ENCODE measurements around the gene VCP. TPM values are rescaled to one million over a fixed set of nuclear protein-coding genes. Genes with fewer than 3 reads are reported as not detected.

VCP gene
- 100 to 1,000 TPM; 161 to 180 TPM for total RNA-seq

DNA sequence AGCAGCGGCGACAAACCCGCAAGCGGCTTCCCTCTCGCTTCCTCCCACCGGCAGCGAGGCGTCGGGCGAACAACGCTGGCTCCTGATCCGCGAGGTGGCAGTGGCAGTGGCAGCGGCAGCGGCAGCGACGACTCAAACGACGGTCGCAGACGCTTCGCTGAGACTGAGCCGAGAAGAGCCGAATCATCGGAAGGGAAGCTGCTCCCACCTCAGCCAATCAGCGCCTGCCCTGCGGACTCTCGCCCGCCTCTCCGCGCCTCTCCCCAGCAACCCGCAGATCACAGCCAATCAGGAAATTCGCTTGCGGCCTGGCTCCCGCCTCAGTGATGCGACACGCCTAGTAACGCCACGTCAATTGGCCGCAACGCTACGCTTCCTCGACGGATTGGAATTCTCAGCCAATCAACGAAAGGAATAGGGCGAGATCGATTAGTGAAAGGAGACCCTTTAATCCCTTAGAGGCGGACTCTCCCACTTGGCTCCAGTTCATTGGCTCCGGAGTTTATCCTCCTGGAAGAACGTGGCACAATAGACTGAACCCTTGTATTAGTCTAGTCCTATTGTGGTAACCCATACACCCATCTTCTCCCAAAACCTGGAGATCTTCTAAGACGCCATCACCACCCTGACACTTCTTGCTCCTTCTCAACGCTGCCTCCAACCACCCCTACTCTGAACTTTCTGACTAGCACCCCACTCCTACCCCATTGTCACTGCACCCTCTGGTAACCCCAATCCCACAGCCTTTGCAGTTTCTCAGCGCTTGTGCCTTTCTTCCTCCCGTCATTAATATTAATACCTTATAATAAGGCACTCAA is at the start of gene VCP:
VCP (minus strand) TSS at position 165 of the 818 bp plus-strand sequence. CDS start 272 bp downstream, outside the sequence.
- peak; percentile 93 for TF ChIP-seq POLR2AphosphoS5 (IDR thresholded peaks at IDR 0.05)
- TF ChIP-seq, protein P1, sequence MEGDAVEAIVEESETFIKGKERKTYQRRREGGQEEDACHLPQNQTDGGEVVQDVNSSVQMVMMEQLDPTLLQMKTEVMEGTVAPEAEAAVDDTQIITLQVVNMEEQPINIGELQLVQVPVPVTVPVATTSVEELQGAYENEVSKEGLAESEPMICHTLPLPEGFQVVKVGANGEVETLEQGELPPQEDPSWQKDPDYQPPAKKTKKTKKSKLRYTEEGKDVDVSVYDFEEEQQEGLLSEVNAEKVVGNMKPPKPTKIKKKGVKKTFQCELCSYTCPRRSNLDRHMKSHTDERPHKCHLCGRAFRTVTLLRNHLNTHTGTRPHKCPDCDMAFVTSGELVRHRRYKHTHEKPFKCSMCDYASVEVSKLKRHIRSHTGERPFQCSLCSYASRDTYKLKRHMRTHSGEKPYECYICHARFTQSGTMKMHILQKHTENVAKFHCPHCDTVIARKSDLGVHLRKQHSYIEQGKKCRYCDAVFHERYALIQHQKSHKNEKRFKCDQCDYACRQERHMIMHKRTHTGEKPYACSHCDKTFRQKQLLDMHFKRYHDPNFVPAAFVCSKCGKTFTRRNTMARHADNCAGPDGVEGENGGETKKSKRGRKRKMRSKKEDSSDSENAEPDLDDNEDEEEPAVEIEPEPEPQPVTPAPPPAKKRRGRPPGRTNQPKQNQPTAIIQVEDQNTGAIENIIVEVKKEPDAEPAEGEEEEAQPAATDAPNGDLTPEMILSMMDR (IDR thresholded peaks at IDR 0.05), result no peak
- TF ChIP-seq POLR2A (IDR thresholded peaks at IDR 0.05), result peak; percentile 94
- H3K4me3 ChIP-seq, result peak within 1 kb of the TSS; percentile 96 to 97
- WGBS, result 5% methylated on average over 49 of the region's 54 CpGs
- intact Hi-C loops (cut with DNase I), result loop anchor here (2.0 kb wide), 1 partner anchor 82 kb away; no protein-coding TSS in a partner anchor
- peak within 1 kb of the TSS; percentile 97 to 99 for H3K27ac ChIP-seq
- H3K27me3 ChIP-seq (replicated peaks; ENCODE audit: insufficient read depth), result no peaks in the 10 kb centered on the region
- H3K36me3 ChIP-seq, result peaks cover 0 to 5% of the 10 kb centered on the region in 2 donors
- peaks cover 14% of the 10 kb centered on the region for H3K4me1 ChIP-seq (replicated peaks)
- DNase-seq (ENCODE audit: low spot score), result peak; percentile 99
- H3K9me3 ChIP-seq, result no peaks in the 10 kb centered on the region

- Histone ChIP-seq H3K36me3 (no peaks in the 10 kb centered on the region), H3K9me3 (no peaks in the 10 kb centered on the region), H3K4me3 (peak overlapping the region; percentile 45 to 49), H3K27ac (peak overlapping the region; percentile 87 to 89), H3K4me1 (replicated peaks) (peaks cover 15% of the 10 kb centered on the region), H3K27me3 (replicated peaks; ENCODE audit: insufficient read depth) (no peaks in the 10 kb centered on the region)
- peak; percentile 95 for DNase-seq (ENCODE audit: low spot score)
- 12% methylated on average over 30 of the region's 30 CpGs for WGBS
- TF ChIP-seq, protein P1 (IDR thresholded peaks at IDR 0.05), result peak; percentile 87 to 98 (median 94)
- TF ChIP-seq POLR2A (IDR thresholded peaks at IDR 0.05) (no peak), POLR2AphosphoS5 (IDR thresholded peaks at IDR 0.05) (peak; percentile 54)
- intact Hi-C loops (cut with DNase I), result loop anchor here (2.0 to 10.0 kb wide), 5 partner anchors 48 to 618 kb away; partner anchors contain the start of genes CREB3, TESK1, TLN1 and UNC13B
Measured at GRCh38 chr9:35116898-35117551, 44.6 kb upstream of the VCP start.

DNA sequence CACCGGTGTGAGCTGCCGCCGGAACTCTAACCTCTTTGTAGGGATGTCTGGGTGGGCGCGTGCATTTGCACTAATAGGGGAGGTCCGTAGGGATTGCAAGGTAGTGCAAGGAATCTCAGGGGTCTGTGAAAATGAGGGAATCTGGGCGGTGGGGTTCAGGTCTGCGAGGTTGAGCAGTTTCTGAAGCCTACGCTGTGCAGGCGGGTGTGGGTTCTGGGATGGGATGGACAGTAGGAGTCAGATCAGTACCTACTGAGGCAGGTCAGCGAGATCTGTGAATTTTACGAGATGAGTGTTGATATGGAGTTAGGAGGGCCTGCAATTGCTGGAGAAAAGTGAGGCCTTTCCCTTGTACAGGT is 44.1 kb upstream of the VCP start:
- Histone ChIP-seq H3K36me3 (no peaks in the 10 kb centered on the region), H3K27me3 (replicated peaks; ENCODE audit: insufficient read depth) (no peaks in the 10 kb centered on the region), H3K9me3 (no peaks in the 10 kb centered on the region), H3K27ac (peak overlapping the region; percentile 87 to 89), H3K4me1 (replicated peaks) (peaks cover 15% of the 10 kb centered on the region), H3K4me3 (peak overlapping the region; percentile 45 to 49)
- intact Hi-C loops (cut with DNase I), result loop anchor here (2.0 to 10.0 kb wide), 5 partner anchors 48 to 618 kb away; partner anchors contain the start of genes CREB3, TESK1, TLN1 and UNC13B
- no peak for DNase-seq (ENCODE audit: low spot score)
- 0% methylated on average over 12 of the region's 12 CpGs for WGBS
- TF ChIP-seq, protein P1 (IDR thresholded peaks at IDR 0.05), result no peak
- no peak for TF ChIP-seq POLR2AphosphoS5 (IDR thresholded peaks at IDR 0.05)
- no peak for TF ChIP-seq POLR2A (IDR thresholded peaks at IDR 0.05)

DNA sequence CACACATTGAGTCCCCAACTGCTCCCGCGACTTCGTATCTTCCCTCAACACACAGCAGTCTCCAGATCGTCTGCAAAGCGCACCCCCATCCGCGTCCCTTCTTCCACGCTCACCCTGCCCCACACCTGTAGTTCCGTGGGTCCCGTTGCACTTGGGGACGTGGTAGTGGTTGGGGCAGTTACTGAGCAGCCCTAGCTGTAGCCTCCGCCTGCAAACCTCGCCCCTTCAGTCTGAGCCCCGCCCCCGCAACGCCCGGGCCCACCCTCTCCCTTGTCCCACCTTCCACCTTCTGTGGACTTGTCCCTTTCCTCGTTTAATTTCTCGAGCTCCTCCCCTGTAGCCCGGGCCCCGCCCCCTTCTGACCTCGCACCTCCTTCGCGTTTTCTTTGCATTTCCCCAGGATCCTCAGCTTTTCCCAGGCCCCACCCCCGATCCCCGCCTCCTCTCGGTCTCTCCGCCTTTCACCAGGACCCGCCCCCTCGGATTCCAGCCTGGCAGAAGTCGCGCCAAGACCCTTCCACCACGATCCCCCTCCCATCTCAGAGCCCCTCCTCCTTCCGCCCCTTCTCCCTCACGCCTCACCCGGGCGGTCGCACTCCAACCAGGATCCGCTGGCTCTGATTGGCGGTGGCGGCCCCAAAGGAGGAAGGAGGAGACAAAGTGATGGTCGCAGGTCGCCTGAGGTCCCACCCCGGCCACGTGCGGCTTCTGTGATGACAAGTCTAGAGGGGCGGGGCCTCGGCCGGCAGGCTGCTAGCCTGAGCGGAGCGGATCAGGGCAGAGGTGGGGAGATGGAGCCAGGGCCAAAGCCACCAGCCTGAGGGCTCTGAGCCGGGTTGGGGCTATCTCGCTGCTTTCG is 43.5 kb upstream of the VCP start, which contains the start of gene ATOSB:
ATOSB (minus strand) TSS at position 183 of the 859 bp plus-strand sequence. CDS start 7,588 bp downstream, outside the sequence.
- H3K4me3 ChIP-seq, result peak within 1 kb of the TSS; percentile 45 to 49
- H3K9me3 ChIP-seq, result no peaks in the 10 kb centered on the region
- no peaks in the 10 kb centered on the region for H3K27me3 ChIP-seq (replicated peaks; ENCODE audit: insufficient read depth)
- H3K4me1 ChIP-seq (replicated peaks), result peaks cover 15% of the 10 kb centered on the region
- intact Hi-C loops (cut with DNase I), result loop anchor here (2.0 to 10.0 kb wide), 5 partner anchors 49 to 619 kb away; partner anchors contain the start of genes CREB3, TESK1, TLN1 and UNC13B
- TF ChIP-seq, protein P1 (IDR thresholded peaks at IDR 0.05), result no peak
- TF ChIP-seq POLR2A (IDR thresholded peaks at IDR 0.05) (peak; percentile 94), POLR2AphosphoS5 (IDR thresholded peaks at IDR 0.05) (peak; percentile 86)
- 1% methylated on average over 54 of the region's 54 CpGs for WGBS
- H3K27ac ChIP-seq, result peak within 1 kb of the TSS; percentile 87 to 89
- H3K36me3 ChIP-seq, result no peaks in the 10 kb centered on the region
- DNase-seq (ENCODE audit: low spot score), result peak; percentile 97
